ENCODE results near the gene TANGO2. TPM values are rescaled to one million over a fixed set of nuclear protein-coding genes. Genes with fewer than 3 reads are reported as not detected.

TANGO2 gene
- polyA plus RNA-seq, 1 of the 3 experiments (the other 2 are of a cell fraction) = 20.7 TPM

DNA sequence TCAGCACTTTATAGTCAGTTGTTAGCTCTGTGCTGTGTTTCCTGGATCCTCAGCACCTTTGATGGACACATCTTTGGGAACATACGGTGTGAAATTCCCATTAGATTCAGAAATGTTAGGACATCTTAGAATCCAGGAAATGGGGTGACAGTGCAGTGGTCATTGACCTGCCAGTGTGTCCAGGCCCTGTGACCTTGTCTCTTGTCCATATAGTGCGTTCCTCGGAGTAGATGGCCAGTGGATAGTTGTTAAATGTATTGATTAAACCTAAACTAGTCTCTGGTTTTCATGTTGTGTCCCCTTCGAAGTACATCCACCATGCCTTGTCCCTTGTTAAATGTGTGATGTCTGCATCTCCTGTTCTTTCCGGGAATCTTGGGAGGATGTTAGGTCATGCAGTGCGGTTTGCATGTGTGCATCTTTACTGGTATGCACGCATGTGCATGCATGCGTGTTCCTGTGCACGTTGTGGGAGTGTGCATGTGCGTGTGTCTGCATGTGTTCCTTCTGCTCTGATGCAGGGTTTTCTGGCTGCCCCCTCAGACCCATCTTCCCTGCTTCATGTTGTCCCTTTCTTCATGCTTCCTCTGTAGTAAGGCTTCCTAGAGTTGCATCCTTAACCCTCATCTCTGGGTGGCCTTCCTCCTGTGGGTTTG is 63.1 kb downstream of the TANGO2 start (continued):
- TF ChIP-seq NFIC (IDR thresholded peaks at IDR 0.05; ENCODE audit: borderline replicate concordance) (no peak), RAD21 (IDR thresholded peaks at IDR 0.05; ENCODE audit: low read length) (no peak), JUND (IDR thresholded peaks at IDR 0.05) (no peak), NRF1 (IDR thresholded peaks at IDR 0.05; ENCODE audit: low read depth, low read length) (no peak), RFX5 (IDR thresholded peaks at IDR 0.05; ENCODE audit: low read length) (no peak), CHD2 (IDR thresholded peaks at IDR 0.05; ENCODE audit: low read length, partially characterized antibody) (no peak), FOXM1 (IDR thresholded peaks at IDR 0.05; ENCODE audit: low read depth) (no peak)
- TF ChIP-seq, protein P1, sequence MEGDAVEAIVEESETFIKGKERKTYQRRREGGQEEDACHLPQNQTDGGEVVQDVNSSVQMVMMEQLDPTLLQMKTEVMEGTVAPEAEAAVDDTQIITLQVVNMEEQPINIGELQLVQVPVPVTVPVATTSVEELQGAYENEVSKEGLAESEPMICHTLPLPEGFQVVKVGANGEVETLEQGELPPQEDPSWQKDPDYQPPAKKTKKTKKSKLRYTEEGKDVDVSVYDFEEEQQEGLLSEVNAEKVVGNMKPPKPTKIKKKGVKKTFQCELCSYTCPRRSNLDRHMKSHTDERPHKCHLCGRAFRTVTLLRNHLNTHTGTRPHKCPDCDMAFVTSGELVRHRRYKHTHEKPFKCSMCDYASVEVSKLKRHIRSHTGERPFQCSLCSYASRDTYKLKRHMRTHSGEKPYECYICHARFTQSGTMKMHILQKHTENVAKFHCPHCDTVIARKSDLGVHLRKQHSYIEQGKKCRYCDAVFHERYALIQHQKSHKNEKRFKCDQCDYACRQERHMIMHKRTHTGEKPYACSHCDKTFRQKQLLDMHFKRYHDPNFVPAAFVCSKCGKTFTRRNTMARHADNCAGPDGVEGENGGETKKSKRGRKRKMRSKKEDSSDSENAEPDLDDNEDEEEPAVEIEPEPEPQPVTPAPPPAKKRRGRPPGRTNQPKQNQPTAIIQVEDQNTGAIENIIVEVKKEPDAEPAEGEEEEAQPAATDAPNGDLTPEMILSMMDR (IDR thresholded peaks at IDR 0.05) = no peak

DNA sequence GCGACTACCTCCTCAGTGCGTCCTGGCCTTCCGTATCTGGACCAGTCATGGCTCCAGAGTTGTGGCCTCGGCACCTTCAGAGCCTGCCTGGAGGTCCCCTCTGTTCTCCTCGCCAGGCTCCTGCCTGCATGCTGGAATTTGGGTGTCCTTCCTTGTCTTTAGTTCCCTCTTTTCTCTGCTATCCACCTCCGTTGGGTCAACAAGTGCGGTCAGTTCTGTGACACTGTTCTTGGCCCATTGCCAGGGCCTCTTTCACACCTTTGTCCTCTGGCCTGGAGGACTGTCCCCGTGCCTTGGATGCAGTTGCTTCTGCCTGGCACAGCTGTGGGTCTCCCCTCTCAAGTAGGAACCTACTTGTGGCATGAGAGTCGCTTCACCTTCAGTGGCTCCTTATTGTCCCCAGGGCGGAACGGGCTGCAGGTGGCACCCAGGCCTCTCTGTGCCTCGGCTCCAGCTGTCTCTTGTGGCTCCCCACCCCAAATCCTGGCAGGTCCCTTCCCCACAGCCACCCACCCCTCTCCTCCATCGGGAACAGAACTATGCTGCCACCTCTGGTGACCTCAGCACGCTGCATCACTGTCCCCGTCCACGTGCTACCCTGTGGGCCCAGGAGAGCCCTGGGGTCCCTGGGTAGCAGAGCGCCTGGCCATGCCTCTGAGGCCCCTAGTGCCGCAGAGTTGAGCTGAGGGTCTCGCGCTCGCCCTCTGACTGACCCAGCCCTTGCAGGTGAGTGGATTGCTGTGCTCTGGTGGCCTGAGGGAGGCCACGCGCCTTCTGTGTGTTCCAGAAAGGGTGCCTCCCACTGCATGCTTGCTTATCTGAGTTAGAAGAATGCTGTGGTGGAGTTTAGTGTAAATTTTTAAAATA is 63.9 kb downstream of the TANGO2 start:
- ChIA-PET POLR2A (no interaction called here), CTCF (interaction anchor here (0.7 to 2.2 kb wide), 10 partner anchors 9 to 121 kb away, joined by 3 to 10 read pairs (median 3); partner anchors contain the start of gene RANBP1)
- Histone ChIP-seq H3K4me2 (no peak overlapping the region), H3K36me3 (replicated peaks in 1 of 2; ENCODE audit: control insufficient read depth in 1 of 2, insufficient read depth in 2 of 2, low read length in 1 of 2) (peaks cover 44 to 51% of the 10 kb centered on the region in 2 experiments), H3K4me3 (ENCODE audit: low read depth in 2 of 2, low read length in 1 of 2) (no peak overlapping the region; a peak in 1 of 4 replicates), H3K9me3 (no peaks in the 10 kb centered on the region), H3K27ac (ENCODE audit: low read depth in 2 of 2, low read length in 1 of 2) (peak overlapping the region in 1 of 2 experiments; percentile 39; a peak in 1 of 4 replicates), H3K27me3 (ENCODE audit: insufficient read depth) (no peaks in the 10 kb centered on the region), H3F3A (replicated peaks; ENCODE audit: insufficient read depth) (peaks cover 2% of the 10 kb centered on the region), H4K20me1 (ENCODE audit: insufficient read depth) (peaks cover 70% of the 10 kb centered on the region), H3K9ac (no peak overlapping the region), H3K4me1 (ENCODE audit: control insufficient read depth in 1 of 2, insufficient read depth in 2 of 2, low read depth in 1 of 2, low read length in 1 of 2) (peaks cover 7 to 27% of the 10 kb centered on the region in 2 experiments; a peak in 1 of 4 replicates), H3K79me2 (ENCODE audit: insufficient read depth) (peaks cover 89% of the 10 kb centered on the region), H2AFZ (ENCODE audit: low read depth) (no peak overlapping the region), H3K9me2 (no peaks in the 10 kb centered on the region)
- WGBS (ENCODE audit: low lambda C conversion rate) = 80% methylated on average over 22 of the region's 23 CpGs
- DNase-seq = peak; percentile 88
- no peak for TF ChIP-seq YY1 (IDR thresholded peaks at IDR 0.05; ENCODE audit: low read depth)
- no peak for TF ChIP-seq FOXM1 (IDR thresholded peaks at IDR 0.05; ENCODE audit: low read depth)
- TF ChIP-seq, protein P2, sequence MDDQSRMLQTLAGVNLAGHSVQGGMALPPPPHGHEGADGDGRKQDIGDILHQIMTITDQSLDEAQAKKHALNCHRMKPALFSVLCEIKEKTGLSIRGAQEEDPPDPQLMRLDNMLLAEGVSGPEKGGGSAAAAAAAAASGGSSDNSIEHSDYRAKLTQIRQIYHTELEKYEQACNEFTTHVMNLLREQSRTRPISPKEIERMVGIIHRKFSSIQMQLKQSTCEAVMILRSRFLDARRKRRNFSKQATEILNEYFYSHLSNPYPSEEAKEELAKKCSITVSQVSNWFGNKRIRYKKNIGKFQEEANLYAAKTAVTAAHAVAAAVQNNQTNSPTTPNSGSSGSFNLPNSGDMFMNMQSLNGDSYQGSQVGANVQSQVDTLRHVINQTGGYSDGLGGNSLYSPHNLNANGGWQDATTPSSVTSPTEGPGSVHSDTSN (IDR thresholded peaks at IDR 0.05) = no peak
- no peak for TF ChIP-seq JUND (IDR thresholded peaks at IDR 0.05)
- TF ChIP-seq EP300 (IDR thresholded peaks at IDR 0.05; ENCODE audit: borderline replicate concordance in 1 of 2, low read depth in 1 of 2, low read length in 1 of 2) = no peak
- no peak for TF ChIP-seq EZH2phosphoT487 (IDR thresholded peaks at IDR 0.05; ENCODE audit: borderline replicate concordance, low read depth)
- peak; percentile 52 for TF ChIP-seq RAD21 (IDR thresholded peaks at IDR 0.05; ENCODE audit: low read length)
- TF ChIP-seq, protein P1 (IDR thresholded peaks at IDR 0.05) = peak; percentile 51
- no peak for TF ChIP-seq RFX5 (IDR thresholded peaks at IDR 0.05; ENCODE audit: low read length)
- peak; percentile 91 for TF ChIP-seq MXI1 (IDR thresholded peaks at IDR 0.05; ENCODE audit: low read depth, low read length)
- no peak for TF ChIP-seq RXRA (IDR thresholded peaks at IDR 0.05; ENCODE audit: borderline replicate concordance, low read depth)
- TF ChIP-seq, protein P3, sequence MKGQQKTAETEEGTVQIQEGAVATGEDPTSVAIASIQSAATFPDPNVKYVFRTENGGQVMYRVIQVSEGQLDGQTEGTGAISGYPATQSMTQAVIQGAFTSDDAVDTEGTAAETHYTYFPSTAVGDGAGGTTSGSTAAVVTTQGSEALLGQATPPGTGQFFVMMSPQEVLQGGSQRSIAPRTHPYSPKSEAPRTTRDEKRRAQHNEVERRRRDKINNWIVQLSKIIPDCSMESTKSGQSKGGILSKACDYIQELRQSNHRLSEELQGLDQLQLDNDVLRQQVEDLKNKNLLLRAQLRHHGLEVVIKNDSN (IDR thresholded peaks at IDR 0.05; ENCODE audit: borderline replicate concordance, low read depth) = no peak
